Smooth muscle cell (in vitro differentiated cells): ENCODE measurements around the gene SNX19. TPM values are rescaled to one million over a fixed set of nuclear protein-coding genes. Genes with fewer than 3 reads are reported as not detected.
A peak's percentile ranks its signal among the peaks of the same experiment; 100 is the strongest.

Experiments used
- DNase-seq: peaks from one replicate; lab custom pipeline; 2025; ENCODE audit not compliant: unreplicated experiment; lab: John Stamatoyannopoulos, UW
- H2AFZ ChIP-seq: fragments of 200-600 bp; sonication (generic); 2 replicates; pipeline ENCODE4 v1.6.0; 2016; ENCODE audit warnings: antibody characterized with exemption, low read depth, mild to moderate bottlenecking
- H3F3A ChIP-seq: fragments of 200-600 bp; sonication (generic); 2 replicates; pipeline ENCODE4 v1.6.0; 2017; ENCODE audit warnings: antibody characterized with exemption, low read depth
- H3K27ac ChIP-seq: fragments of 200-600 bp; sonication (generic); 2 replicates; pipeline ENCODE4 v1.5.1; 2016; ENCODE audit warnings: low read depth, mild to moderate bottlenecking
- H3K27me3 ChIP-seq: fragments of 200-600 bp; sonication (generic); 2 replicates; pipeline ENCODE4 v1.6.1; 2016; ENCODE audit warnings: low read depth, mild to moderate bottlenecking
- H3K36me3 ChIP-seq: fragments of 200-600 bp; sonication (generic); 2 replicates; pipeline ENCODE4 v1.5.1; 2016; ENCODE audit warnings: low read depth
- H3K4me1 ChIP-seq: fragments of 200-600 bp; sonication (generic); 2 replicates; pipeline ENCODE4 v1.5.1; 2016; ENCODE audit warnings: low read depth
- H3K4me2 ChIP-seq: fragments of 200-600 bp; sonication (generic); 2 replicates; pipeline ENCODE4 v1.6.0; 2016; ENCODE audit warnings: mild to moderate bottlenecking
- H3K4me3 ChIP-seq: fragments of 200-600 bp; sonication (generic); 2 replicates; pipeline ENCODE4 v1.5.1; 2016; ENCODE audit warnings: mild to moderate bottlenecking
- H3K79me2 ChIP-seq: fragments of 200-600 bp; sonication (generic); 2 replicates; pipeline ENCODE4 v1.6.0; 2016; ENCODE audit warnings: low read depth, mild to moderate bottlenecking
- H3K9ac ChIP-seq: fragments of 200-600 bp; sonication (generic); 2 replicates; pipeline ENCODE4 v1.6.0; 2016; ENCODE audit warnings: low read depth
- H3K9me3 ChIP-seq: fragments of 200-600 bp; sonication (generic); replicated peaks from 2 replicates; pipeline ENCODE4 v1.5.1; 2016; ENCODE audit warnings: low read depth
- H4K20me1 ChIP-seq: fragments of 200-600 bp; sonication (generic); 2 replicates; pipeline ENCODE4 v1.6.0; 2016; ENCODE audit warnings: low read depth
- WGBS: methylation state at CpG from one replicate; pipeline ENCODE4 v1.1.7; 2016; ENCODE audit warnings: low lambda C conversion rate; 5-methylcytosine and 5-hydroxymethylcytosine counted together
- polyA plus RNA-seq: library from polyadenylated mRNA; unstranded; fragments of >200 nt; fragmentation: Nextera tagmentation; extraction: Ambion mirVana; gene quantifications from 2 replicates; pipeline ENCODE4 v1.2.1, GENCODE V29; 2016
- total RNA-seq: library from RNA; depleted of rRNA; stranded (reverse); fragments of >200 nt; gene quantifications from 2 replicates; pipeline ENCODE4 v1.2.3, GENCODE V29; 2014
- TF ChIP-seq, protein P1 (sequence below): fragments of 200-600 bp; sonication (generic); IDR thresholded peaks from 2 replicates; pipeline ENCODE4 v1.5.1; 2017; ENCODE audit warnings: borderline replicate concordance, mild to moderate bottlenecking, antibody characterized with exemption; ENCODE audit not compliant: insufficient read depth, poor library complexity, severe bottlenecking

Gene SNX19
- total and polyA plus RNA-seq, 2 experiments from 2014 or later = 15.1 to 59.5 TPM

DNA sequence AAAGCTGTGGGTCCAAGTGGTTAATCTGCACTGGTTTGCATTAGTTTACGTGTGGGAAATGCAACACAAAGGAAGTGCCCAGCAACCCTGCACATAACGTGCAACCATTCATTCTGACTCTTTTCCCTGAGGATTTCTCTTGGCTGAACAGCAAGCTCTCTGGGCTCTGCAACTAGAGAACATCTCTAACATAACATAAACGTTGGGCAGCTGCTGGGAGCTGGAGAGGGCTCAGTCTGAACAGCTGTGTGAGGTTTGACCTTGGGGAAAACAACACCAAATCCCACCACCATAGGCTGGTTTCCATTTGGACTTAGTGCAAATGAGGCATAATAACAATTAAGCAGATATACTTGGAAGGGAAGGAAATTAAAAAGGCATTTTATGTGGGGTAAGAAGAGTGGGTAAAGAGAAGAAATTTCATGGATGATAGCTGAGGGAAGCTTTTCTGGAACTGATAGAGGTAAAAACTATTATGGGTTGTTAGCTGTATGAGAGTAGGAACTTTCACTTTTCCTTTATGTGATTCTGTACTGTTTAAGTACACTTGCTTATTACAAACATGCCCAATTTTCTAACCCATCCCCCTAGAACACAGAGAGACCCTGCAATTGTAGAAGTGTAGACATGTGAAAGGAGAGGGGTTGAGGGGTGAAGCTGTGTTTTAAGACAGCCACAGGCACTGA lies 76.2 kb downstream of the SNX19 start:
- H3K4me2 ChIP-seq = peak overlapping the region; percentile 9
- no peak for DNase-seq

DNA sequence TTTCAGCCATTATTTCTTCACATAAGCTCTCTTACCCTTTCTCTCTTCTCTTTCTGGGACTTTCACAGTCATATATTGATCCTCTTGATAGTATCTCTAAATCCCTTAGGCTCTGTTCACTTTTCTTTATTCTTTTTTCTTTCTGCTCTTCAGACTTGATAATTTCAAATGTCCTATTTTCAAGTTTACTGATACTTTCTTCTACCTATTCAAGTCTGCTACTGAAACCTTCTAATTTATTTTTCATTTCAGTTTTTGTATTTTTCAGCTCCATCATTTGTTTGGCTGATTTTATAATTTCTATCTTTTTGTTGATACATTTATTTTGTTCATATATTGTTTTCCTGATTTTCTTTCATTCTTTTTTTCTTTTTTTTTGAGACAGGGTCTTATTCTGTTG lies 79.1 kb downstream of the SNX19 start:
- H3K79me2 ChIP-seq = no peaks in the 10 kb centered on the region
- no peaks in the 10 kb centered on the region for H4K20me1 ChIP-seq
- no peak overlapping the region for H3K27ac ChIP-seq
- H3F3A ChIP-seq = peaks cover 8% of the 10 kb centered on the region
- no peaks in the 10 kb centered on the region for H3K4me1 ChIP-seq
- DNase-seq = no peak
- no peak overlapping the region for H2AFZ ChIP-seq
- H3K4me2 ChIP-seq = no peak overlapping the region
- H3K36me3 ChIP-seq = no peaks in the 10 kb centered on the region
- no peaks in the 10 kb centered on the region for H3K9me3 ChIP-seq
- H3K4me3 ChIP-seq = no peak overlapping the region
- no peak overlapping the region for H3K9ac ChIP-seq
- no peaks in the 10 kb centered on the region for H3K27me3 ChIP-seq
- TF ChIP-seq, protein P1, sequence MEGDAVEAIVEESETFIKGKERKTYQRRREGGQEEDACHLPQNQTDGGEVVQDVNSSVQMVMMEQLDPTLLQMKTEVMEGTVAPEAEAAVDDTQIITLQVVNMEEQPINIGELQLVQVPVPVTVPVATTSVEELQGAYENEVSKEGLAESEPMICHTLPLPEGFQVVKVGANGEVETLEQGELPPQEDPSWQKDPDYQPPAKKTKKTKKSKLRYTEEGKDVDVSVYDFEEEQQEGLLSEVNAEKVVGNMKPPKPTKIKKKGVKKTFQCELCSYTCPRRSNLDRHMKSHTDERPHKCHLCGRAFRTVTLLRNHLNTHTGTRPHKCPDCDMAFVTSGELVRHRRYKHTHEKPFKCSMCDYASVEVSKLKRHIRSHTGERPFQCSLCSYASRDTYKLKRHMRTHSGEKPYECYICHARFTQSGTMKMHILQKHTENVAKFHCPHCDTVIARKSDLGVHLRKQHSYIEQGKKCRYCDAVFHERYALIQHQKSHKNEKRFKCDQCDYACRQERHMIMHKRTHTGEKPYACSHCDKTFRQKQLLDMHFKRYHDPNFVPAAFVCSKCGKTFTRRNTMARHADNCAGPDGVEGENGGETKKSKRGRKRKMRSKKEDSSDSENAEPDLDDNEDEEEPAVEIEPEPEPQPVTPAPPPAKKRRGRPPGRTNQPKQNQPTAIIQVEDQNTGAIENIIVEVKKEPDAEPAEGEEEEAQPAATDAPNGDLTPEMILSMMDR = no peak

More for the DNA sequence above, 76.2 kb downstream of the SNX19 start:
- Histone ChIP-seq H2AFZ (no peak overlapping the region), H3K9me3 (no peaks in the 10 kb centered on the region), H3K36me3 (no peaks in the 10 kb centered on the region), H4K20me1 (no peaks in the 10 kb centered on the region), H3K4me1 (no peaks in the 10 kb centered on the region), H3K79me2 (no peaks in the 10 kb centered on the region), H3K27ac (no peak overlapping the region), H3K4me3 (no peak overlapping the region), H3K9ac (no peak overlapping the region), H3F3A (no peaks in the 10 kb centered on the region), H3K27me3 (no peaks in the 10 kb centered on the region)
- TF ChIP-seq, protein P1 = no peak
- WGBS = 32% methylated on average over 3 of the region's 3 CpGs

DNA sequence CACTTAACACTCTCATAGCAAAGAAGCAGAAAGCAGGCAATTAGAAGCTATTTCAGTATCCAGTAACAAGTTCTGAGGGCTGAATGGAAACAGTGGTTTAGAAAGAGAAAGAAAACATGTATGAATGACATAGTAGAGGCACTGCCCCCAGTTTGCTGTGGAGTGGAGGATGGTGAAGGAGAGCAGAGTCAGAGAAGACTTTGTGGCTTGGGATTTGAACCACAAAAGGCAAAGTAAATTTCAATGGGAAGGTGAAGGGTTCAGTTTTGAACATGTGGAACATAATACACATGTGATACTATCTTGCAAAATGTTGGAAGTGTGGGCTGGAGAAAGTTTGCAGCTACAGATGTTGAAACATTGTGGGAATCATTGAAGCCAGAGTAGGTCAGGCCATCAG lies 81.4 kb downstream of the SNX19 start:
- Histone ChIP-seq H2AFZ (no peak overlapping the region), H3K27me3 (no peaks in the 10 kb centered on the region), H3K4me3 (no peak overlapping the region), H4K20me1 (no peaks in the 10 kb centered on the region), H3F3A (peaks cover 10% of the 10 kb centered on the region), H3K4me2 (no peak overlapping the region), H3K9me3 (no peaks in the 10 kb centered on the region), H3K36me3 (no peaks in the 10 kb centered on the region), H3K9ac (no peak overlapping the region), H3K4me1 (no peaks in the 10 kb centered on the region), H3K27ac (no peak overlapping the region), H3K79me2 (no peaks in the 10 kb centered on the region)
- no peak for DNase-seq
- TF ChIP-seq, protein P1 = no peak

DNA sequence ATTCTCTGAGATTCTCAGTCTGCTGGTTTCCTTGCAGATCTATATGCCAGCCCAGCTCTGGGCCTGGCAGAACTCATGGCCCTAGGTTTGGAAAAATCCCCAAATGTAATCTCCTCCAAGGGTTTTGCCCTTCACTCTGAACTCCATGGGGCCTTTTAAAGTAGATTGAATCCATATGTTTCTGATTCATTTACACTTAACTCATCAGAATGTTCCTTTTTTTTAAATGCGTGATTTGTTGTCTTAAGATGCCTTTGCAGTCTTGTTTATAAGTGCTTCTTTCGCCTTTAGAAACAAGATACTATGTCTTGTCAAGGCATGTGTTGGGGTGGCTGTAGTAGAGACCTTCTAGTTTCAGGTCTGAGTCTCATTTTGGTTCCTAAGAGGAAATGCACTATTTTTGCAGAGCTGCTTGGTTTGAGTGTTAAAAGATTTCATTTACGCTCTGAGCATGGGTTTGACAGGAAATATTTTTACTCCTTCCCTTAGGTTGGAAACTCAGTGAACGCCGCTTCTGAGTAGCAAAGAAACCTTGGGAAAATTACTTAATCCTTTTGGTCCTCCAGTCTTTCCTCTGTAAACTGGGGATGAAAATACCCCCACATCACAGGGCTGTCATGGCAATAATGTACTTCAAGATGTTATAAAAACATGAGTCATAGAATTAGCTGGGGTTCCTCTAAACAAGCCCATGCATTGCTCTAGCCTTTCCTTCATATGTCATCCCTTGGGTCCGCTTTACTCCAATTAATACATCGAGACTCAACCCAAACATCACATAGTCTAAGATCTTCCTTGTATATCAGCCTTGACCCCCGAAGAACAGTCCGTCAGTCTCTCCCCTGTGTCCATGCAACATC lies 83.5 kb downstream of the SNX19 start:
- Histone ChIP-seq H3K4me3 (no peak overlapping the region), H3K4me2 (peak overlapping the region; percentile 44), H4K20me1 (no peaks in the 10 kb centered on the region), H3K4me1 (peaks cover 2% of the 10 kb centered on the region), H3K9ac (peak overlapping the region; percentile 22), H3K9me3 (no peaks in the 10 kb centered on the region), H3K27me3 (no peaks in the 10 kb centered on the region), H3K36me3 (no peaks in the 10 kb centered on the region), H3K27ac (peak overlapping the region; percentile 65), H3K79me2 (no peaks in the 10 kb centered on the region), H3F3A (peaks cover 15% of the 10 kb centered on the region), H2AFZ (no peak overlapping the region)
- TF ChIP-seq, protein P1 = no peak
- 48% methylated on average over 9 of the region's 9 CpGs for WGBS
- no peak for DNase-seq
